Vagina (tissue), 2 donors: Measurements from ENCODE around the gene MAGEB3.

Source experiments
- POLR2A ChIP-seq, 2 donors: fragments of 450-650 bp; IDR thresholded peaks; one replicate each; pipeline ENCODE4 v1.6.1; 2017; ENCODE audit warnings: antibody characterized with exemption in 2 of 2, mild to moderate bottlenecking in 2 of 2, moderate library complexity in 2 of 2
- POLR2AphosphoS5 ChIP-seq, 2 donors: sonication (generic); formaldehyde crosslinking; IDR thresholded peaks; one replicate each; pipeline ENCODE4 v1.9.0; 2017; ENCODE audit warnings: antibody characterized with exemption in 2 of 2, mild to moderate bottlenecking in 2 of 2, low read depth in 1 of 2; ENCODE audit not compliant: insufficient read depth in 1 of 2
- TF ChIP-seq, protein P1 (sequence below), 3 experiments: fragments of 450-650 bp in 2 of 3; fragments of 200-600 bp in 1 of 3; sonication (generic) in 1 of 3; IDR thresholded peaks; one replicate each; pipeline ENCODE4 v1.5.1; 2017 to 2019; ENCODE audit warnings: antibody characterized with exemption in 3 of 3, mild to moderate bottlenecking in 2 of 3, moderate library complexity in 2 of 3

DNA sequence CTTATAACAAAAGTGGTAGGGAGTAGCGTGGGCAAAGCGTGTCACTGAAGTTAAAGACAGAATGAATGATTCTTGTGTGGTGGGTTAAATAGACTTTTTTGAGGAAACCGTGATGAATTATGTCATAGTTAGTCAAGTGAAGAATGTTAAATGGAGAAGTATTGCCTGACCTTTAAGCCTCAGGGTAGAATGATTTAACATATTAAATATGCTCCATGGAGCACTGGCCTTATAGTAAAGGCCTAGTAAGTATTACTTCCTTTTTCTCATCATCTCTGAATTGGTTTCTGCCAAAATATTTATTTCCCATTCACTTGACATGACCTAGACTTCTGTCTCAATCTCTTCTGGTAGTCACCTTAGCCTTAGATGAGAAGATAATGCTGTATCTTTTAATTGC lies 40.2 kb downstream of the MAGEB3 start:
- TF ChIP-seq, protein P1, sequence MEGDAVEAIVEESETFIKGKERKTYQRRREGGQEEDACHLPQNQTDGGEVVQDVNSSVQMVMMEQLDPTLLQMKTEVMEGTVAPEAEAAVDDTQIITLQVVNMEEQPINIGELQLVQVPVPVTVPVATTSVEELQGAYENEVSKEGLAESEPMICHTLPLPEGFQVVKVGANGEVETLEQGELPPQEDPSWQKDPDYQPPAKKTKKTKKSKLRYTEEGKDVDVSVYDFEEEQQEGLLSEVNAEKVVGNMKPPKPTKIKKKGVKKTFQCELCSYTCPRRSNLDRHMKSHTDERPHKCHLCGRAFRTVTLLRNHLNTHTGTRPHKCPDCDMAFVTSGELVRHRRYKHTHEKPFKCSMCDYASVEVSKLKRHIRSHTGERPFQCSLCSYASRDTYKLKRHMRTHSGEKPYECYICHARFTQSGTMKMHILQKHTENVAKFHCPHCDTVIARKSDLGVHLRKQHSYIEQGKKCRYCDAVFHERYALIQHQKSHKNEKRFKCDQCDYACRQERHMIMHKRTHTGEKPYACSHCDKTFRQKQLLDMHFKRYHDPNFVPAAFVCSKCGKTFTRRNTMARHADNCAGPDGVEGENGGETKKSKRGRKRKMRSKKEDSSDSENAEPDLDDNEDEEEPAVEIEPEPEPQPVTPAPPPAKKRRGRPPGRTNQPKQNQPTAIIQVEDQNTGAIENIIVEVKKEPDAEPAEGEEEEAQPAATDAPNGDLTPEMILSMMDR (IDR thresholded peaks at IDR 0.05), result no peak
- TF ChIP-seq POLR2AphosphoS5 (IDR thresholded peaks at IDR 0.05; ENCODE audit: insufficient read depth in 1 of 2, low read depth in 1 of 2) (no peak), POLR2A (IDR thresholded peaks at IDR 0.05) (no peak)
